B cell (primary cell): ENCODE data around the gene NID1. TPM values are rescaled to one million over a fixed set of nuclear protein-coding genes. Genes with fewer than 3 reads are reported as not detected.
A peak's percentile ranks its signal among the peaks of the same experiment; 100 is the strongest.

Experiments
- ATAC-seq: fragments of 200-7000 bp; cut with Tn5 transposase; one replicate; pipeline ENCODE4 v1.10.0; 2021; ENCODE audit warnings: low read depth, mild to moderate bottlenecking, moderate number of reproducible peaks, moderate library complexity
- CTCF ChIA-PET: fragments of 350-600 bp; sonication (Branson Sonifier 250); formaldehyde crosslinking; loops from one replicate; lab custom pipeline; 2021; ENCODE audit warnings: antibody characterized with exemption, inconsistent platforms; lab: Charles Lee
- POLR2A ChIA-PET: fragments of 350-600 bp; sonication (Branson Sonifier 250); formaldehyde crosslinking; loops from one replicate; lab custom pipeline; 2021; ENCODE audit warnings: antibody characterized with exemption; lab: Charles Lee
- DNase-seq: peaks from one replicate; pipeline ENCODE4 v3.0.0; 2013
- H2AFZ ChIP-seq: 2 replicates; pipeline ENCODE4 v1.6.1; 2012; ENCODE audit warnings: mild to moderate bottlenecking, low read depth, low read length; ENCODE audit not compliant: insufficient read depth, poor library complexity, severe bottlenecking
- H3K27ac ChIP-seq, 2 donors: 1 replicate in 1 of 2; 2 replicates in 1 of 2; pipeline ENCODE4 v1.5.1; 2012 to 2013; ENCODE audit warnings: low read length in 2 of 2, mild to moderate bottlenecking in 2 of 2, moderate library complexity in 1 of 2
- H3K27me3 ChIP-seq, 4 experiments: fragments of 200-600 bp in 1 of 4; sonication (generic) in 1 of 4; replicated peaks in 1 of 4; 1 replicate in 2 of 4; 2 replicates in 2 of 4; pipeline versions ENCODE4 v1.6.1 to v1.7.0; 2013 to 2016; ENCODE audit warnings: low read length in 3 of 4, mild to moderate bottlenecking in 2 of 4, mixed read lengths in 1 of 4, moderate library complexity in 1 of 4; ENCODE audit not compliant: insufficient read depth in 4 of 4, control insufficient read depth in 3 of 4; ENCODE audit errors: control extremely low read depth in 1 of 4
- H3K36me3 ChIP-seq, 2 experiments: replicated peaks in 1 of 2; 1 replicate in 1 of 2; 2 replicates in 1 of 2; pipeline versions ENCODE4 v1.6.1 to v1.7.1; 2013; ENCODE audit warnings: low read length in 1 of 2; ENCODE audit not compliant: insufficient read depth in 2 of 2, control insufficient read depth in 1 of 2; ENCODE audit errors: control extremely low read depth in 1 of 2, extremely low read depth in 1 of 2
- H3K4me1 ChIP-seq, 2 donors: fragments of 200-600 bp in 1 of 2; sonication (generic) in 1 of 2; 1 replicate in 1 of 2; 2 replicates in 1 of 2; pipeline versions ENCODE4 v1.5.1 to v1.6.1; 2013 to 2017; ENCODE audit warnings: low read length in 2 of 2; ENCODE audit not compliant: control insufficient read depth in 2 of 2, insufficient read depth in 2 of 2
- H3K4me2 ChIP-seq: replicated peaks from 2 replicates; pipeline ENCODE3; 2012; ENCODE audit warnings: mild to moderate bottlenecking, low read depth, low read length; ENCODE audit not compliant: poor library complexity, severe bottlenecking
- H3K4me3 ChIP-seq, 5 experiments: fragments of 200-600 bp in 1 of 5; sonication (generic) in 1 of 5; 1 replicate in 3 of 5; 2 replicates in 2 of 5; pipeline versions ENCODE4 v1.5.1 to v1.7.0; 2011 to 2016; ENCODE audit warnings: low read length in 4 of 5, mild to moderate bottlenecking in 4 of 5, low read depth in 2 of 5, control low read depth in 1 of 5, moderate library complexity in 1 of 5; ENCODE audit not compliant: insufficient read depth in 1 of 5; ENCODE audit errors: control extremely low read depth in 1 of 5, extremely low read depth in 1 of 5
- H3K79me2 ChIP-seq: fragments of 200-600 bp; sonication (generic); one replicate; pipeline ENCODE4 v1.6.0; 2016; ENCODE audit warnings: low read length; ENCODE audit not compliant: control insufficient read depth, insufficient read depth
- H3K9ac ChIP-seq: fragments of 200-600 bp; sonication (generic); 2 replicates; pipeline ENCODE4 v1.6.1; 2017; ENCODE audit warnings: mild to moderate bottlenecking, low read length, moderate library complexity
- H3K9me3 ChIP-seq, 3 donors: one replicate each; pipeline versions ENCODE4 v1.6.1 to v1.7.1; 2013; ENCODE audit warnings: low read length in 2 of 3; ENCODE audit not compliant: control insufficient read depth in 2 of 3, insufficient read depth in 1 of 3; ENCODE audit errors: control extremely low read depth in 1 of 3
- H4K20me1 ChIP-seq: 2 replicates; pipeline ENCODE4 v1.6.0; 2012; ENCODE audit warnings: mild to moderate bottlenecking, low read length; ENCODE audit not compliant: insufficient read depth, control insufficient read depth, poor library complexity, severe bottlenecking
- H3K27ac Mint-ChIP-seq: one replicate; pipeline ENCODE4 v1.8.0; 2021; ENCODE audit warnings: mixed read lengths
- H3K27me3 Mint-ChIP-seq: one replicate; pipeline ENCODE4 v1.8.0; 2021; ENCODE audit warnings: mixed read lengths
- H3K4me1 Mint-ChIP-seq: one replicate; pipeline ENCODE4 v1.8.0; 2021; ENCODE audit warnings: mixed read lengths
- H3K4me3 Mint-ChIP-seq: one replicate; pipeline ENCODE4 v1.8.0; 2021; ENCODE audit warnings: mixed read lengths
- H3K9me3 Mint-ChIP-seq: one replicate; pipeline ENCODE4 v1.8.0; 2022; ENCODE audit warnings: mixed read lengths; ENCODE audit not compliant: insufficient read depth
- EZH2 ChIP-seq: IDR thresholded peaks from 2 replicates; pipeline ENCODE4 v1.6.1; 2012; ENCODE audit warnings: borderline replicate concordance, low read depth, mild to moderate bottlenecking, moderate library complexity, low read length; ENCODE audit not compliant: insufficient read depth, poor library complexity, severe bottlenecking
- WGBS: methylation state at CpG from one replicate; pipeline ENCODE4 v1.1.5; 2013; ENCODE audit warnings: missing lambda C conversion rate; ENCODE audit not compliant: insufficient coverage; 5-methylcytosine and 5-hydroxymethylcytosine counted together
- intact Hi-C: fragments of 100-400 bp; cut with micrococcal nuclease; formaldehyde crosslinking; loops from one replicate; pipeline ENCODE4 v1.10.0; 2022
- polyA plus RNA-seq: library from polyadenylated mRNA; depleted of rRNA; stranded (reverse); fragments of >200 nt; gene quantifications from 2 replicates; pipeline ENCODE4 v1.2.3, GENCODE V29; 2012
- total RNA-seq, 2 donors: library from RNA; stranded (reverse); fragments of 120-200 nt in 1 of 2; gene quantifications; 1 replicate in 1 of 2; 2 replicates in 1 of 2; pipeline versions ENCODE4 v1.2.3 to v1.2.4, GENCODE V29; 2013 to 2022
- TF ChIP-seq, protein P1 (sequence below): fragments of 200-600 bp; IDR thresholded peaks from one replicate; pipeline ENCODE4 v1.8.0; 2022; ENCODE audit warnings: antibody characterized with exemption, mild to moderate bottlenecking

The NID1 gene
- total and polyA plus RNA-seq, 2 donors (not counting 1 experiment from before 2014, with no cell fraction given), result 0.06 TPM; not detected in 1

DNA sequence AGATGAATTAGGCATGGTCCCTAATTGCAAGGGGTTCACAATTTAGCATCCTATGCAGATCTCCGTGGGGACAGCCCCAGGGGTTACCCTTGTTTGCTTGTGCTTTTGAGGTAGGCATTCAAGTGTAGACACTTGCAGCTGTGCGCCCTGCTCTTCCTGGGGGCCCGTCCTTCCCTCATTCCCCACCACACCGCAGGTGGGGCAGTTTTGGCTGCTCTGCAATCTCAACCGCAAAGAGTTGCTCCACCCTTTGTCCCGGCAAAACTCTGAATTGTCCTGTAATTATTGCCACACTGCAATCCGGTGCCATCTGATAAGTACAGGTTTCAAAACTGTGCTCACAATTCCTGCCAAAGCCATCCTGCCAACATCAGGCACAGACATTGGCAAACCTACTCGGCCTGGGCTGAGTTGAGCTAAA, 132.8 kb downstream of the NID1 start:
- Histone ChIP-seq H3K9me3 (no peaks in the 10 kb centered on the region), H3K27ac (peak overlapping the region; percentile 71 to 75), H3K4me3 (peak overlapping the region in 3 of 5 experiments; percentile 14 to 42 (median 31)), H2AFZ (no peak overlapping the region), H3K9ac (peak overlapping the region; percentile 40), H4K20me1 (no peaks in the 10 kb centered on the region), H3K36me3 (no peaks in the 10 kb centered on the region), H3K79me2 (no peaks in the 10 kb centered on the region), H3K4me1 (peaks cover 84 to 88% of the 10 kb centered on the region in 2 donors), H3K4me2 (peak overlapping the region; percentile 74), H3K27me3 (no peaks in the 10 kb centered on the region)
- H3K4me3 Mint-ChIP-seq, result peak overlapping the region; percentile 77
- intact Hi-C loops, result loop anchor here (1.0 to 5.0 kb wide), 2 partner anchors 45 to 64 kb away; no protein-coding TSS in a partner anchor
- peak; percentile 82 for ATAC-seq
- H3K9me3 Mint-ChIP-seq, result no peaks in the 10 kb centered on the region
- peak; percentile 66 for DNase-seq
- ChIA-PET CTCF (interaction anchor here (0.8 to 5.4 kb wide), 12 partner anchors 8 to 135 kb away, joined by 3 to 24 read pairs (median 4); partner anchors contain the start of gene LYST), POLR2A (interaction anchor here (0.6 to 2.2 kb wide), 8 partner anchors 14 to 428 kb away, joined by 3 to 17 read pairs (median 4); partner anchors contain the start of gene B3GALNT2)
- H3K4me1 Mint-ChIP-seq, result peaks cover 75% of the 10 kb centered on the region
- H3K27ac Mint-ChIP-seq, result peak overlapping the region; percentile 85
- TF ChIP-seq EZH2, result no peak
- TF ChIP-seq, protein P1, sequence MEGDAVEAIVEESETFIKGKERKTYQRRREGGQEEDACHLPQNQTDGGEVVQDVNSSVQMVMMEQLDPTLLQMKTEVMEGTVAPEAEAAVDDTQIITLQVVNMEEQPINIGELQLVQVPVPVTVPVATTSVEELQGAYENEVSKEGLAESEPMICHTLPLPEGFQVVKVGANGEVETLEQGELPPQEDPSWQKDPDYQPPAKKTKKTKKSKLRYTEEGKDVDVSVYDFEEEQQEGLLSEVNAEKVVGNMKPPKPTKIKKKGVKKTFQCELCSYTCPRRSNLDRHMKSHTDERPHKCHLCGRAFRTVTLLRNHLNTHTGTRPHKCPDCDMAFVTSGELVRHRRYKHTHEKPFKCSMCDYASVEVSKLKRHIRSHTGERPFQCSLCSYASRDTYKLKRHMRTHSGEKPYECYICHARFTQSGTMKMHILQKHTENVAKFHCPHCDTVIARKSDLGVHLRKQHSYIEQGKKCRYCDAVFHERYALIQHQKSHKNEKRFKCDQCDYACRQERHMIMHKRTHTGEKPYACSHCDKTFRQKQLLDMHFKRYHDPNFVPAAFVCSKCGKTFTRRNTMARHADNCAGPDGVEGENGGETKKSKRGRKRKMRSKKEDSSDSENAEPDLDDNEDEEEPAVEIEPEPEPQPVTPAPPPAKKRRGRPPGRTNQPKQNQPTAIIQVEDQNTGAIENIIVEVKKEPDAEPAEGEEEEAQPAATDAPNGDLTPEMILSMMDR, result no peak
- WGBS, result under 1% methylated on average over 8 of the region's 8 CpGs
- H3K27me3 Mint-ChIP-seq, result no peaks in the 10 kb centered on the region

DNA sequence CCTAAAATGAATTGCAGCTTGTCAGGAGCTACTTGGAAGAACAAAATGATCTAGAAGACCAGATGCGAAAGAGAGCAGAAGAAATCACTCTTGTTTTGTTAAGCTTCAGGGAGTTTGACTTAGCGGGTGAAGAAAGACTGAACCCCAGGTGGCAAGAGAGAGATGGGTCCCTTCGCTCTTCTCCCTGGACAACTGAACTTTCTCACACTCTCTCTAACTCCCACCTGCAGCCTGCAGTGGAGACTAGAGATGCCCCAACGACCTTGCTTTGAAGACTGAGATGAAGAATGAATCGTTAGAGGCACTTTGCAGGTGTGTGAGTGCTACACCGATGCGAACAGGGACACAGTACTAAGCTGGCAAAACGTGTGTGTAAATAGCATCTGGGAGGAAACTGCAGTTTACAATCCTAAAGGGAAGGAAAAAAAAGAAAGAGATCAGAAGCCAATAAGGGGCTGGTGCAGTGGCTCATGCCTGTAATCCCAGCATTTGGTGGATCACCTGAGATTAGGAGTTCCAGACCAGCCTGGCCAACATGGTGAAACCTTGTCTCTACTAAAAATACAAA, 133.6 kb downstream of the NID1 start:
- no peak for TF ChIP-seq EZH2
- TF ChIP-seq, protein P1, result no peak
- H3K79me2 ChIP-seq, result no peaks in the 10 kb centered on the region
- peak; percentile 38 for DNase-seq
- H4K20me1 ChIP-seq, result no peaks in the 10 kb centered on the region
- H3K9me3 ChIP-seq, result no peaks in the 10 kb centered on the region
- no peaks in the 10 kb centered on the region for H3K27me3 Mint-ChIP-seq
- H3K27ac Mint-ChIP-seq, result peak overlapping the region; percentile 85
- ATAC-seq, result no peak
- H2AFZ ChIP-seq, result peak overlapping the region; percentile 47
- H3K9ac ChIP-seq, result peak overlapping the region; percentile 40
- 8% methylated on average over 6 of the region's 8 CpGs for WGBS
- no peaks in the 10 kb centered on the region for H3K9me3 Mint-ChIP-seq
- H3K27ac ChIP-seq, result peak overlapping the region; percentile 40 to 75
- intact Hi-C loops, result loop anchor here (5.0 kb wide), 1 partner anchor 44 kb away; no protein-coding TSS in a partner anchor
- ChIA-PET CTCF (interaction anchor here (0.8 to 5.4 kb wide), 8 partner anchors 11 to 90 kb away, joined by 3 to 24 read pairs (median 4); no protein-coding TSS in a partner anchor), POLR2A (interaction anchor here (0.9 to 2.2 kb wide), 6 partner anchors 15 to 89 kb away, joined by 3 to 17 read pairs (median 4); no protein-coding TSS in a partner anchor)
- H3K4me3 Mint-ChIP-seq, result peak overlapping the region; percentile 77
- H3K4me1 Mint-ChIP-seq, result peaks cover 70% of the 10 kb centered on the region
- peaks cover 76 to 80% of the 10 kb centered on the region in 2 donors for H3K4me1 ChIP-seq
- H3K27me3 ChIP-seq, result no peaks in the 10 kb centered on the region
- H3K4me2 ChIP-seq, result peak overlapping the region; percentile 74
- peak overlapping the region in 2 of 5 experiments; percentile 2 to 34 for H3K4me3 ChIP-seq
- H3K36me3 ChIP-seq, result no peaks in the 10 kb centered on the region
